Sigmoid colon (tissue), 7 donors: ENCODE measurements around the gene IRF2BP2. TPM values are rescaled to one million over a fixed set of nuclear protein-coding genes. Genes with fewer than 3 reads are reported as not detected.

Experiments used
- DNase-seq: peaks from one replicate; pipeline ENCODE4 v3.0.0-alpha.2; 2019
- H3K27ac ChIP-seq, 4 donors: fragments of 200-600 bp; sonication (generic); one replicate each; pipeline ENCODE4 v1.5.1; 2016 to 2019; ENCODE audit warnings: mild to moderate bottlenecking in 1 of 4
- H3K27me3 ChIP-seq, 3 donors: fragments of 200-600 bp; sonication (generic); one replicate each; pipeline ENCODE4 v1.5.1; 2019; ENCODE audit warnings: mild to moderate bottlenecking in 1 of 3
- H3K36me3 ChIP-seq, 4 donors: fragments of 200-600 bp; sonication (generic); one replicate each; pipeline ENCODE4 v1.5.1; 2016 to 2019
- H3K4me1 ChIP-seq, 4 donors: fragments of 200-600 bp; sonication (generic); one replicate each; pipeline ENCODE4 v1.5.1; 2017 to 2019
- H3K4me3 ChIP-seq, 4 donors: fragments of 200-600 bp; sonication (generic); one replicate each; pipeline ENCODE4 v1.5.1; 2017 to 2019; ENCODE audit warnings: mild to moderate bottlenecking in 2 of 4, moderate library complexity in 1 of 4
- H3K9me3 ChIP-seq, 4 donors: fragments of 200-600 bp in 3 of 4; sonication (generic) in 3 of 4; one replicate each; pipeline versions ENCODE4 v1.5.1 to v1.6.1; 2013 to 2019
- EP300 ChIP-seq, 4 donors: sonication (generic); formaldehyde crosslinking; IDR thresholded peaks; one replicate each; pipeline ENCODE4 v1.6.1; 2017; ENCODE audit warnings: antibody characterized with exemption in 4 of 4
- POLR2A ChIP-seq, 2 donors: fragments of 450-650 bp; IDR thresholded peaks; one replicate each; pipeline ENCODE4 v1.6.1; 2016; ENCODE audit warnings: antibody characterized with exemption in 2 of 2, mild to moderate bottlenecking in 2 of 2, moderate library complexity in 2 of 2
- POLR2AphosphoS5 ChIP-seq, 4 donors: sonication (generic); formaldehyde crosslinking; IDR thresholded peaks; one replicate each; pipeline ENCODE4 v1.6.1; 2017; ENCODE audit warnings: antibody characterized with exemption in 4 of 4
- WGBS, 2 donors: extraction: QIAGEN DNeasy Blood & Tissue Kit; methylation state at CpG; one replicate each; pipeline ENCODE4 v1.1.7; 2013; 5-methylcytosine and 5-hydroxymethylcytosine counted together
- intact Hi-C: fragments of 100-400 bp; cut with DNase I; formaldehyde crosslinking; loops from one replicate; pipeline ENCODE4 v1.15.1; 2023
- polyA plus RNA-seq, 3 donors: library from polyadenylated mRNA; stranded (reverse); fragments of 200-250 nt; gene quantifications; one replicate each; pipeline ENCODE4 v1.2.3, GENCODE V29; 2013
- total RNA-seq, 4 donors: library from RNA; depleted of rRNA; stranded (reverse); fragments of >200 nt; gene quantifications; one replicate each; pipeline ENCODE4 v1.1.0, GENCODE V29; 2016
- TF ChIP-seq, protein P1 (sequence below), 4 experiments: fragments of 450-650 bp in 3 of 4; fragments of 200-600 bp in 1 of 4; IDR thresholded peaks; one replicate each; pipeline ENCODE4 v1.5.1; 2016 to 2019; ENCODE audit warnings: antibody characterized with exemption in 4 of 4, mild to moderate bottlenecking in 3 of 4, moderate library complexity in 2 of 4
- donor health status: healthy with polysubstance abuse.
- donor health status: Bipolar disorder and iron deficiency.
- donor health status: healthy.

IRF2BP2 gene
- total and polyA plus RNA-seq, 7 donors, result 39.1 to 86.9 (median 59.6) TPM

DNA sequence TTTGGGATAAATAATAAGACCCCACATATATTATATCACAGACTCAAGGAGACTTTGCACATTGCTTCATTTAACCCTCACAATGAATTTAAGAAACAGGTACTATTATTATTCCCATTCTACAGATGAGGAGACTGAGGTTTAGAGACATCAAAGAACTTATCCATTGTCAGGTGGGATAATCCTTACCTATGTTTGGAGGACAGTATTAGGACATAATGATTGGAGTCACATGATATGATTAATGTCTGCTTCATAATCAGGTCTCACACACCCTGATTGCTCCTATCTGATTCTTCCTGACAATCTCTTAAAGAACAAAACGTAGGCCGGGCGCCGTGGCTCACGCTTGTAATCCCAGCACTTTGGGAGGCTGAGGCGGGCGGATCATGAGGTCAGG lies 16.9 kb downstream of the IRF2BP2 start:
- TF ChIP-seq, protein P1, sequence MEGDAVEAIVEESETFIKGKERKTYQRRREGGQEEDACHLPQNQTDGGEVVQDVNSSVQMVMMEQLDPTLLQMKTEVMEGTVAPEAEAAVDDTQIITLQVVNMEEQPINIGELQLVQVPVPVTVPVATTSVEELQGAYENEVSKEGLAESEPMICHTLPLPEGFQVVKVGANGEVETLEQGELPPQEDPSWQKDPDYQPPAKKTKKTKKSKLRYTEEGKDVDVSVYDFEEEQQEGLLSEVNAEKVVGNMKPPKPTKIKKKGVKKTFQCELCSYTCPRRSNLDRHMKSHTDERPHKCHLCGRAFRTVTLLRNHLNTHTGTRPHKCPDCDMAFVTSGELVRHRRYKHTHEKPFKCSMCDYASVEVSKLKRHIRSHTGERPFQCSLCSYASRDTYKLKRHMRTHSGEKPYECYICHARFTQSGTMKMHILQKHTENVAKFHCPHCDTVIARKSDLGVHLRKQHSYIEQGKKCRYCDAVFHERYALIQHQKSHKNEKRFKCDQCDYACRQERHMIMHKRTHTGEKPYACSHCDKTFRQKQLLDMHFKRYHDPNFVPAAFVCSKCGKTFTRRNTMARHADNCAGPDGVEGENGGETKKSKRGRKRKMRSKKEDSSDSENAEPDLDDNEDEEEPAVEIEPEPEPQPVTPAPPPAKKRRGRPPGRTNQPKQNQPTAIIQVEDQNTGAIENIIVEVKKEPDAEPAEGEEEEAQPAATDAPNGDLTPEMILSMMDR (IDR thresholded peaks at IDR 0.05), result no peak

DNA sequence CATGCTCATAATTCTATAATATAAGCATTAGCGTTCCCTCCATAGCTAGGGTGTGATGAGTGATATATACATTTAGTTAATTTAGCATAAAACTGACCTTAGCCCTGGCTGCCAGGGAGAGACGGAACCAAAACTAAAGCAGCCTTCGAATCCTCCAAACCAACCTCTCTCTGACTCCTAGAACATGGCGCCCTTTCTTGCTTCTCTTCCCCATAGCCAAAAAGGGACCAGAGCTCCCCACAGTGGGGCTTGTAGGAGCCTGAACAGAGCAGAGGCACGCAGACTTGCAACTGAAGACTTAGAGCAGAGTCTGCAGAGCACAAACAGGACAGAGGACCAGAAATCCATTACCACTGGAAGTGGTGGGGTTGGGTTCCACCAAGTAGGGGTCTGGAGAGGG lies 17.7 kb downstream of the IRF2BP2 start:
- Histone ChIP-seq H3K9me3 (no peaks in the 10 kb centered on the region), H3K36me3 (no peaks in the 10 kb centered on the region), H3K4me1 (peaks cover 0 to 19% (median 10%) of the 10 kb centered on the region in 4 donors), H3K27me3 (no peaks in the 10 kb centered on the region), H3K27ac (no peak overlapping the region), H3K4me3 (no peak overlapping the region)
- intact Hi-C loops, result no loop called here
- TF ChIP-seq POLR2AphosphoS5 (IDR thresholded peaks at IDR 0.05), result no peak
- TF ChIP-seq POLR2A (IDR thresholded peaks at IDR 0.05), result no peak
- no peak for TF ChIP-seq EP300 (IDR thresholded peaks at IDR 0.05)
- TF ChIP-seq, protein P1 (IDR thresholded peaks at IDR 0.05), result no peak
- WGBS, 2 donors, result 86 to 98% methylated on average over 5 of the region's 5 CpGs
- no peak for DNase-seq

More for the DNA sequence above, 16.9 kb downstream of the IRF2BP2 start:
- 97 to 98% methylated on average over 7 of the region's 7 CpGs for WGBS, 2 donors
- intact Hi-C loops, result no loop called here
- no peak for DNase-seq
- Histone ChIP-seq H3K36me3 (no peaks in the 10 kb centered on the region), H3K27me3 (no peaks in the 10 kb centered on the region), H3K27ac (no peak overlapping the region), H3K4me3 (no peak overlapping the region), H3K9me3 (no peaks in the 10 kb centered on the region), H3K4me1 (peaks cover 0 to 20% (median 11%) of the 10 kb centered on the region in 4 donors)

DNA sequence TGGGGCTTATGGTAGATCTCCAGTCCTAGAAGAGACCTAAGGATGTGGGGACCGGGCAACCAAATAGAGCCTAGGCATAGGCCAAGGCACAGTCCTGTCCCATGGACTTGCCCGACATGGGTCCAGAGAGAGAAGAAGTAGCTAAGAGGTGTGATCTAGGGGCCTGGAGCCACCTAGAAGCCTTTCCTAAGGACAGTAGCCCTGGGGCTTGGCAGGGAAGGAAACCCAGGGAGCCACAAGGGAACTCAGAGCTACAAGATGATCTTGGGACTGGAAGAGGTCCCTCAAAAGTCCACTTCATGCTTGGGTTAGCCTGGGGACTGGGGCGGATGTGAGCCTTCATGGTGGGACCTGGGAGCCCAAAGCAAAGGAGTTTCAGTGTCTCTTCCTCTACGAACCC lies 18.8 kb downstream of the IRF2BP2 start:
- intact Hi-C loops, result no loop called here
- 90 to 97% methylated on average over 4 of the region's 4 CpGs for WGBS, 2 donors
- Histone ChIP-seq H3K36me3 (no peaks in the 10 kb centered on the region), H3K9me3 (no peaks in the 10 kb centered on the region), H3K4me3 (no peak overlapping the region), H3K27ac (peak overlapping the region in 3 of 4 donors; percentile 78 to 81 (median 78)), H3K27me3 (no peaks in the 10 kb centered on the region), H3K4me1 (peaks cover 0 to 30% (median 19%) of the 10 kb centered on the region in 4 donors)
- DNase-seq, result no peak
- TF ChIP-seq POLR2AphosphoS5 (IDR thresholded peaks at IDR 0.05) (no peak), POLR2A (IDR thresholded peaks at IDR 0.05) (no peak), EP300 (IDR thresholded peaks at IDR 0.05) (no peak)
- TF ChIP-seq, protein P1 (IDR thresholded peaks at IDR 0.05), result no peak

DNA sequence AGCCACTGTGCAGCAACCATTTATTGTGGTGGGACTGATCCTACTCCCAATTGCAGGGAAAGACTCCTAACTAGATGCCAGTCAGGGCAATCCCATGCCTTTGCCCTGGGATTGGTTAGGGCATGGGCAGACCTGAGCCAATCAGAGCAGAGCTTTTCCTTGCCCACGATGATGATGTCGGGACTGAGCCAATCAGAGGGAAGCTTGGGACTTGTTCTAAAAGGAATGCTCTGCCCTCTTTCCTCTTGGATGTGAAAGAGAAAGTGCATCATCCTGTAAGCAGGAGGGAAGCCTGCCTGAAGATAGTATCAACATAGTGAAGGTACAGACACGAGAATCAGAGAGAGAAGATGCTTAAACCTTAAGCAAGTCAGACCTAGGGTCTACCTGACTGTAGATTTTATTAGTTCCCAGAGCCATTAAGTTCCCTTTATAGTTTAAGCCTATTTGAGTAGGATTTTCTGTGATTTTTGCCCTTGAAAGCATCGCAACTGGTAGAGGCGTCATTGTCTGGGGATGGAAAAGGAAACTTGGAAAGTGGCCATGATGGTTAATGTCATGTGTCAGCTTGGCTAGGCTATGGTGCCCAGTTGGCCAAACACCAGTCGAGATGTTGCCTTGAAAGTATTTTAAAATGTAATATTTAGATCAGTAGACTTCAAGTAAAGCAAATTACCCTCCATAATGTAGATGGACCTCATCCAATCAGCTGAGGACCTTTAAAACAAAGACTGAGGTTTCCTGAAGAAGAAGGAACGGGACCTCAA lies 19.9 kb downstream of the IRF2BP2 start:
- no peak overlapping the region for H3K4me3 ChIP-seq
- H3K9me3 ChIP-seq, result no peaks in the 10 kb centered on the region
- no peak for DNase-seq
- peaks cover 0 to 41% (median 29%) of the 10 kb centered on the region in 4 donors for H3K4me1 ChIP-seq
- 91 to 93% methylated on average over 7 of the region's 7 CpGs for WGBS, 2 donors
- no peaks in the 10 kb centered on the region for H3K27me3 ChIP-seq
- peak overlapping the region; percentile 70 to 81 (median 78) for H3K27ac ChIP-seq
- H3K36me3 ChIP-seq, result no peaks in the 10 kb centered on the region
- no peak for TF ChIP-seq EP300 (IDR thresholded peaks at IDR 0.05)
- TF ChIP-seq POLR2A (IDR thresholded peaks at IDR 0.05), result no peak
- TF ChIP-seq, protein P1 (IDR thresholded peaks at IDR 0.05), result no peak
- TF ChIP-seq POLR2AphosphoS5 (IDR thresholded peaks at IDR 0.05), result peak in 3 of 4 donors; percentile 12 to 59 (median 48)
- intact Hi-C loops, result loop anchor here (5.0 kb wide), 1 partner anchor 88 kb away; no protein-coding TSS in a partner anchor
